ENCODE results near the gene COL11A1.

- TF ChIP-seq, protein P1, sequence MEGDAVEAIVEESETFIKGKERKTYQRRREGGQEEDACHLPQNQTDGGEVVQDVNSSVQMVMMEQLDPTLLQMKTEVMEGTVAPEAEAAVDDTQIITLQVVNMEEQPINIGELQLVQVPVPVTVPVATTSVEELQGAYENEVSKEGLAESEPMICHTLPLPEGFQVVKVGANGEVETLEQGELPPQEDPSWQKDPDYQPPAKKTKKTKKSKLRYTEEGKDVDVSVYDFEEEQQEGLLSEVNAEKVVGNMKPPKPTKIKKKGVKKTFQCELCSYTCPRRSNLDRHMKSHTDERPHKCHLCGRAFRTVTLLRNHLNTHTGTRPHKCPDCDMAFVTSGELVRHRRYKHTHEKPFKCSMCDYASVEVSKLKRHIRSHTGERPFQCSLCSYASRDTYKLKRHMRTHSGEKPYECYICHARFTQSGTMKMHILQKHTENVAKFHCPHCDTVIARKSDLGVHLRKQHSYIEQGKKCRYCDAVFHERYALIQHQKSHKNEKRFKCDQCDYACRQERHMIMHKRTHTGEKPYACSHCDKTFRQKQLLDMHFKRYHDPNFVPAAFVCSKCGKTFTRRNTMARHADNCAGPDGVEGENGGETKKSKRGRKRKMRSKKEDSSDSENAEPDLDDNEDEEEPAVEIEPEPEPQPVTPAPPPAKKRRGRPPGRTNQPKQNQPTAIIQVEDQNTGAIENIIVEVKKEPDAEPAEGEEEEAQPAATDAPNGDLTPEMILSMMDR (conservative IDR thresholded peaks at IDR 0.05; ENCODE audit: low read length) = no peak
- TF ChIP-seq EZH2phosphoT487 (IDR thresholded peaks at IDR 0.05; ENCODE audit: borderline replicate concordance, low read depth, low read length) = no peak
Measured at GRCh38 chr1:103002005-103002404, 106.3 kb downstream of the COL11A1 start.
